B cell (primary cell): ENCODE data around the gene STXBP2. TPM values are rescaled to one million over a fixed set of nuclear protein-coding genes. Genes with fewer than 3 reads are reported as not detected.

Experiments used
- ATAC-seq: fragments of 200-7000 bp; cut with Tn5 transposase; one replicate; pipeline ENCODE4 v1.10.0; 2021; ENCODE audit warnings: low read depth, mild to moderate bottlenecking, moderate number of reproducible peaks, moderate library complexity
- CTCF ChIA-PET: fragments of 350-600 bp; sonication (Branson Sonifier 250); formaldehyde crosslinking; loops from one replicate; lab custom pipeline; 2021; ENCODE audit warnings: antibody characterized with exemption, inconsistent platforms; lab: Charles Lee
- POLR2A ChIA-PET: fragments of 350-600 bp; sonication (Branson Sonifier 250); formaldehyde crosslinking; loops from one replicate; lab custom pipeline; 2021; ENCODE audit warnings: antibody characterized with exemption; lab: Charles Lee
- DNase-seq: peaks from one replicate; pipeline ENCODE4 v3.0.0; 2013
- H2AFZ ChIP-seq: 2 replicates; pipeline ENCODE4 v1.6.1; 2012; ENCODE audit warnings: mild to moderate bottlenecking, low read depth, low read length; ENCODE audit not compliant: insufficient read depth, poor library complexity, severe bottlenecking
- H3K27ac ChIP-seq, 2 donors: 1 replicate in 1 of 2; 2 replicates in 1 of 2; pipeline ENCODE4 v1.5.1; 2012 to 2013; ENCODE audit warnings: low read length in 2 of 2, mild to moderate bottlenecking in 2 of 2, moderate library complexity in 1 of 2
- H3K27me3 ChIP-seq, 4 experiments: fragments of 200-600 bp in 1 of 4; sonication (generic) in 1 of 4; replicated peaks in 1 of 4; 1 replicate in 2 of 4; 2 replicates in 2 of 4; pipeline versions ENCODE4 v1.6.1 to v1.7.0; 2013 to 2016; ENCODE audit warnings: low read length in 3 of 4, mild to moderate bottlenecking in 2 of 4, mixed read lengths in 1 of 4, moderate library complexity in 1 of 4; ENCODE audit not compliant: insufficient read depth in 4 of 4, control insufficient read depth in 3 of 4; ENCODE audit errors: control extremely low read depth in 1 of 4
- H3K36me3 ChIP-seq, 2 experiments: replicated peaks in 1 of 2; 1 replicate in 1 of 2; 2 replicates in 1 of 2; pipeline versions ENCODE4 v1.6.1 to v1.7.1; 2013; ENCODE audit warnings: low read length in 1 of 2; ENCODE audit not compliant: insufficient read depth in 2 of 2, control insufficient read depth in 1 of 2; ENCODE audit errors: control extremely low read depth in 1 of 2, extremely low read depth in 1 of 2
- H3K4me1 ChIP-seq, 2 donors: fragments of 200-600 bp in 1 of 2; sonication (generic) in 1 of 2; 1 replicate in 1 of 2; 2 replicates in 1 of 2; pipeline versions ENCODE4 v1.5.1 to v1.6.1; 2013 to 2017; ENCODE audit warnings: low read length in 2 of 2; ENCODE audit not compliant: control insufficient read depth in 2 of 2, insufficient read depth in 2 of 2
- H3K4me2 ChIP-seq: replicated peaks from 2 replicates; pipeline ENCODE3; 2012; ENCODE audit warnings: mild to moderate bottlenecking, low read depth, low read length; ENCODE audit not compliant: poor library complexity, severe bottlenecking
- H3K4me3 ChIP-seq, 5 experiments: fragments of 200-600 bp in 1 of 5; sonication (generic) in 1 of 5; 1 replicate in 3 of 5; 2 replicates in 2 of 5; pipeline versions ENCODE4 v1.5.1 to v1.7.0; 2011 to 2016; ENCODE audit warnings: low read length in 4 of 5, mild to moderate bottlenecking in 4 of 5, low read depth in 2 of 5, control low read depth in 1 of 5, moderate library complexity in 1 of 5; ENCODE audit not compliant: insufficient read depth in 1 of 5; ENCODE audit errors: control extremely low read depth in 1 of 5, extremely low read depth in 1 of 5
- H3K79me2 ChIP-seq: fragments of 200-600 bp; sonication (generic); one replicate; pipeline ENCODE4 v1.6.0; 2016; ENCODE audit warnings: low read length; ENCODE audit not compliant: control insufficient read depth, insufficient read depth
- H3K9ac ChIP-seq: fragments of 200-600 bp; sonication (generic); 2 replicates; pipeline ENCODE4 v1.6.1; 2017; ENCODE audit warnings: mild to moderate bottlenecking, low read length, moderate library complexity
- H3K9me3 ChIP-seq, 3 donors: one replicate each; pipeline versions ENCODE4 v1.6.1 to v1.7.1; 2013; ENCODE audit warnings: low read length in 2 of 3; ENCODE audit not compliant: control insufficient read depth in 2 of 3, insufficient read depth in 1 of 3; ENCODE audit errors: control extremely low read depth in 1 of 3
- H4K20me1 ChIP-seq: 2 replicates; pipeline ENCODE4 v1.6.0; 2012; ENCODE audit warnings: mild to moderate bottlenecking, low read length; ENCODE audit not compliant: insufficient read depth, control insufficient read depth, poor library complexity, severe bottlenecking
- H3K27ac Mint-ChIP-seq: one replicate; pipeline ENCODE4 v1.8.0; 2021; ENCODE audit warnings: mixed read lengths
- H3K27me3 Mint-ChIP-seq: one replicate; pipeline ENCODE4 v1.8.0; 2021; ENCODE audit warnings: mixed read lengths
- H3K4me1 Mint-ChIP-seq: one replicate; pipeline ENCODE4 v1.8.0; 2021; ENCODE audit warnings: mixed read lengths
- H3K4me3 Mint-ChIP-seq: one replicate; pipeline ENCODE4 v1.8.0; 2021; ENCODE audit warnings: mixed read lengths
- H3K9me3 Mint-ChIP-seq: one replicate; pipeline ENCODE4 v1.8.0; 2022; ENCODE audit warnings: mixed read lengths; ENCODE audit not compliant: insufficient read depth
- EZH2 ChIP-seq: IDR thresholded peaks from 2 replicates; pipeline ENCODE4 v1.6.1; 2012; ENCODE audit warnings: borderline replicate concordance, low read depth, mild to moderate bottlenecking, moderate library complexity, low read length; ENCODE audit not compliant: insufficient read depth, poor library complexity, severe bottlenecking
- WGBS: methylation state at CpG from one replicate; pipeline ENCODE4 v1.1.5; 2013; ENCODE audit warnings: missing lambda C conversion rate; ENCODE audit not compliant: insufficient coverage; 5-methylcytosine and 5-hydroxymethylcytosine counted together
- intact Hi-C: fragments of 100-400 bp; cut with micrococcal nuclease; formaldehyde crosslinking; loops from one replicate; pipeline ENCODE4 v1.10.0; 2022
- polyA plus RNA-seq: library from polyadenylated mRNA; depleted of rRNA; stranded (reverse); fragments of >200 nt; gene quantifications from 2 replicates; pipeline ENCODE4 v1.2.3, GENCODE V29; 2012
- total RNA-seq, 2 donors: library from RNA; stranded (reverse); fragments of 120-200 nt in 1 of 2; gene quantifications; 1 replicate in 1 of 2; 2 replicates in 1 of 2; pipeline versions ENCODE4 v1.2.3 to v1.2.4, GENCODE V29; 2013 to 2022
- TF ChIP-seq, protein P1 (sequence below): fragments of 200-600 bp; IDR thresholded peaks from one replicate; pipeline ENCODE4 v1.8.0; 2022; ENCODE audit warnings: antibody characterized with exemption, mild to moderate bottlenecking

Gene STXBP2
- total and polyA plus RNA-seq, 2 donors (not counting 1 experiment from before 2014, with no cell fraction given) = 222 to 226 TPM

DNA sequence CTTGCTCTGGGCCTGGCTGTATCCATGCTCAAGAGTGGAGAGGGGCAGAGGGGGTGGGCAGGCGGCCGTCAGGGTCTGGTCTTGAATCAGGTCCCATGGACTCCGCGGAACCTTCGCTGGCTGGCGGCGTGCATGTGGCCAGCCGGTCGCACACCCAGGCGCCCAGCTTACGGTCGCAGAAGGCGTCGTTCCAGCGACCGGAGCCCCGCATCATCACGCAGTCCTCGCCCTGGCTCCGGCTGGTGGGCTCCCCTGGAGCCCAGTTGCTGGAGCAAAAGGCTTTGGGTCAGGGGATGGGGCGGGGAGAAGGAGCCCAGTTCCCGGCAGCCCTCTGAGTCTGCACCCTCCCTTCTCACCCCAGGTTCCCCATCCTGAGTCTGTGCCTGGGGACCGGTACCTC lies 52.3 kb downstream of the STXBP2 start:
- 52% methylated on average over 20 of the region's 23 CpGs for WGBS
- no peaks in the 10 kb centered on the region for H3K9me3 ChIP-seq
- H3K27me3 ChIP-seq = no peaks in the 10 kb centered on the region
- H3K4me3 ChIP-seq = no peak overlapping the region
- H3K36me3 ChIP-seq = peaks cover 0 to 50% of the 10 kb centered on the region in 2 experiments
- no peak overlapping the region for H3K9ac ChIP-seq
- POLR2A ChIA-PET = no interaction called here
- H3K27me3 Mint-ChIP-seq = no peaks in the 10 kb centered on the region
- CTCF ChIA-PET = interaction anchor here (1.0 to 1.3 kb wide), 2 partner anchors 111 to 113 kb away, joined by 4 read pairs; no protein-coding TSS in a partner anchor
- ATAC-seq (no peak), DNase-seq (peak; percentile 29)
- H3K4me2 ChIP-seq = no peak overlapping the region
- H3K27ac Mint-ChIP-seq = no peak overlapping the region
- intact Hi-C loops = no loop called here
- H3K9me3 Mint-ChIP-seq = no peaks in the 10 kb centered on the region
- no peak overlapping the region for H2AFZ ChIP-seq
- H3K27ac ChIP-seq = peak overlapping the region in 1 of 2 donors; percentile 19
- TF ChIP-seq, protein P1, sequence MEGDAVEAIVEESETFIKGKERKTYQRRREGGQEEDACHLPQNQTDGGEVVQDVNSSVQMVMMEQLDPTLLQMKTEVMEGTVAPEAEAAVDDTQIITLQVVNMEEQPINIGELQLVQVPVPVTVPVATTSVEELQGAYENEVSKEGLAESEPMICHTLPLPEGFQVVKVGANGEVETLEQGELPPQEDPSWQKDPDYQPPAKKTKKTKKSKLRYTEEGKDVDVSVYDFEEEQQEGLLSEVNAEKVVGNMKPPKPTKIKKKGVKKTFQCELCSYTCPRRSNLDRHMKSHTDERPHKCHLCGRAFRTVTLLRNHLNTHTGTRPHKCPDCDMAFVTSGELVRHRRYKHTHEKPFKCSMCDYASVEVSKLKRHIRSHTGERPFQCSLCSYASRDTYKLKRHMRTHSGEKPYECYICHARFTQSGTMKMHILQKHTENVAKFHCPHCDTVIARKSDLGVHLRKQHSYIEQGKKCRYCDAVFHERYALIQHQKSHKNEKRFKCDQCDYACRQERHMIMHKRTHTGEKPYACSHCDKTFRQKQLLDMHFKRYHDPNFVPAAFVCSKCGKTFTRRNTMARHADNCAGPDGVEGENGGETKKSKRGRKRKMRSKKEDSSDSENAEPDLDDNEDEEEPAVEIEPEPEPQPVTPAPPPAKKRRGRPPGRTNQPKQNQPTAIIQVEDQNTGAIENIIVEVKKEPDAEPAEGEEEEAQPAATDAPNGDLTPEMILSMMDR = no peak
- TF ChIP-seq EZH2 = no peak
- H4K20me1 ChIP-seq = peaks cover 47% of the 10 kb centered on the region
- H3K4me3 Mint-ChIP-seq = no peak overlapping the region
- H3K4me1 ChIP-seq = peaks cover 35% of the 10 kb centered on the region in 2 donors
- peaks cover 21% of the 10 kb centered on the region for H3K4me1 Mint-ChIP-seq
- peaks cover 40% of the 10 kb centered on the region for H3K79me2 ChIP-seq

DNA sequence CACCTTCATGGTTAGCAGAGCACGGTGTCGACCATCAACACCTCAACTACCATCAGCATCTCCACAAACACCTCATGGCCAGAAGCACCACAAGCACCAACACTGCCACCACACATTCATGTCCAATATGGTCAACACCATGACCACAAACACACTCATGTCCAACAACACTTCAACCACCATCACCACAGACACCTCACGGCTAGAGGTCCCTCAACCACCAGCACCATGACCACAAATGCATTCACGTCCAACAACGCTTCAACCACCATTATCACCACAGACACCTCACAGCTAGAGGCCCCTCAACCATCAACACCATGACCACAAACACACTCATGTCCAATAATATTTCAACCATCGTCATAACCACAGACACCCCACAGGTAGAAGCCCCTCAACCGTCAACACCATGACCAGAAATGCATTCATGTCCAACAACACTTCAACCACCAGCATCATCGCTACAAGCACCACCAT lies 53.9 kb downstream of the STXBP2 start:
- Mint-ChIP-seq H3K4me1 (peaks cover 28% of the 10 kb centered on the region), H3K27me3 (no peaks in the 10 kb centered on the region), H3K9me3 (no peaks in the 10 kb centered on the region), H3K4me3 (no peak overlapping the region), H3K27ac (no peak overlapping the region)
- peak overlapping the region; percentile 23 for H3K4me2 ChIP-seq
- peaks cover 51 to 52% of the 10 kb centered on the region in 2 donors for H3K4me1 ChIP-seq
- H3K27ac ChIP-seq = peak overlapping the region in 1 of 2 donors; percentile 44
- H4K20me1 ChIP-seq = peaks cover 44% of the 10 kb centered on the region
- DNase-seq = peak; percentile 16
- peaks cover 55% of the 10 kb centered on the region for H3K79me2 ChIP-seq
- ChIA-PET POLR2A (interaction anchor here (0.6 kb wide), 1 partner anchor 88 kb away, joined by 6 read pairs; no protein-coding TSS in a partner anchor), CTCF (interaction anchor here (0.6 to 1.0 kb wide), 2 partner anchors 10 to 109 kb away, joined by 3 to 4 read pairs; partner anchors contain the start of gene TRAPPC5)
- 70% methylated on average over 8 of the region's 8 CpGs for WGBS
- no peaks in the 10 kb centered on the region for H3K9me3 ChIP-seq
- H2AFZ ChIP-seq = no peak overlapping the region
- TF ChIP-seq, protein P1 = no peak
- TF ChIP-seq EZH2 = no peak
- intact Hi-C loops = no loop called here
- no peak overlapping the region for H3K4me3 ChIP-seq
- no peak overlapping the region for H3K9ac ChIP-seq
- no peaks in the 10 kb centered on the region for H3K27me3 ChIP-seq
- peaks cover 0 to 57% of the 10 kb centered on the region in 2 experiments for H3K36me3 ChIP-seq
- no peak for ATAC-seq
